ENCODE measurements around the gene APLF. TPM values are rescaled to one million over a fixed set of nuclear protein-coding genes. Genes with fewer than 3 reads are reported as not detected.

Gene APLF
- total and polyA plus RNA-seq, 2 experiments from 2014 or later, result 3.0 to 3.7 TPM

DNA sequence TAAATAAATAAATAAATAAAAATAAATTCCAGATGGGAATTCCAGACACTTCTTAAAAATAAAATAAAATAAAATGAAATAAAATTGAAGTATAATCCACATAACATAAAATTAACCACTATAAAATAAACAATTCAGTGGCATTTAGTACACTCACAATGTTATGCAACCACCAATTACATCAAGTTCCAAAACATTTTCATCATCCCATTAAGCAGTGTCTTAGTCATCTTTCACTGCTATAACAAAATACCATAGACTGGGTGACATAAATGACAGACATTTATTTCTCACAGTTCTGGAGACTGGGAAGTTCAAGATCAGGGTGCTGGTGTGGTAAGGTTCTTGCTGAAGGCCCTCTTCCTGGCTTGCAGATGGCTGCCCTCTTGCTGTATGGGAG is 153.4 kb downstream of the APLF start:
- ATAC-seq (no peak), DNase-seq (ENCODE audit: low spot score) (no peak)
- Histone ChIP-seq H3K4me1 (ENCODE audit: insufficient read depth) (no peaks in the 10 kb centered on the region), H3K9me2 (ENCODE audit: insufficient read depth) (no peaks in the 10 kb centered on the region), H3K79me2 (replicated peaks; ENCODE audit: insufficient read depth) (no peaks in the 10 kb centered on the region), H4K20me1 (replicated peaks; ENCODE audit: insufficient read depth) (no peaks in the 10 kb centered on the region), H3K27ac (ENCODE audit: low read depth) (no peak overlapping the region), H2AFZ (no peak overlapping the region), H3K36me3 (ENCODE audit: insufficient read depth) (no peaks in the 10 kb centered on the region), H3K4me3 (no peak overlapping the region), H3K27me3 (ENCODE audit: insufficient read depth) (no peaks in the 10 kb centered on the region), H3F3A (replicated peaks; ENCODE audit: low read depth) (no peaks in the 10 kb centered on the region), H3K4me2 (no peak overlapping the region)
- Mint-ChIP-seq H3K9me3 (peaks cover 15% of the 10 kb centered on the region; the same call in 2 of the 3 replicates), H3K27me3 (ENCODE audit: insufficient read depth, low read depth, poor library complexity) (peaks cover 1% of the 10 kb centered on the region), H3K36me3 (ENCODE audit: low read depth) (no peaks in the 10 kb centered on the region; the same call in 1 of the 3 replicates), H3K4me3 (no peak overlapping the region), H3K27ac (no peak overlapping the region), H3K4me1 (no peaks in the 10 kb centered on the region)
- TF ChIP-seq POLR2AphosphoS5 (IDR thresholded peaks at IDR 0.05; ENCODE audit: low read depth) (no peak), ETS1 (IDR thresholded peaks at IDR 0.05) (no peak), ZNF114 (CRISPR knock-in tag; IDR thresholded peaks at IDR 0.05) (no peak), CREB1 (CRISPR knock-in tag; IDR thresholded peaks at IDR 0.05; ENCODE audit: low read depth) (no peak)
- TF ChIP-seq, protein P1, sequence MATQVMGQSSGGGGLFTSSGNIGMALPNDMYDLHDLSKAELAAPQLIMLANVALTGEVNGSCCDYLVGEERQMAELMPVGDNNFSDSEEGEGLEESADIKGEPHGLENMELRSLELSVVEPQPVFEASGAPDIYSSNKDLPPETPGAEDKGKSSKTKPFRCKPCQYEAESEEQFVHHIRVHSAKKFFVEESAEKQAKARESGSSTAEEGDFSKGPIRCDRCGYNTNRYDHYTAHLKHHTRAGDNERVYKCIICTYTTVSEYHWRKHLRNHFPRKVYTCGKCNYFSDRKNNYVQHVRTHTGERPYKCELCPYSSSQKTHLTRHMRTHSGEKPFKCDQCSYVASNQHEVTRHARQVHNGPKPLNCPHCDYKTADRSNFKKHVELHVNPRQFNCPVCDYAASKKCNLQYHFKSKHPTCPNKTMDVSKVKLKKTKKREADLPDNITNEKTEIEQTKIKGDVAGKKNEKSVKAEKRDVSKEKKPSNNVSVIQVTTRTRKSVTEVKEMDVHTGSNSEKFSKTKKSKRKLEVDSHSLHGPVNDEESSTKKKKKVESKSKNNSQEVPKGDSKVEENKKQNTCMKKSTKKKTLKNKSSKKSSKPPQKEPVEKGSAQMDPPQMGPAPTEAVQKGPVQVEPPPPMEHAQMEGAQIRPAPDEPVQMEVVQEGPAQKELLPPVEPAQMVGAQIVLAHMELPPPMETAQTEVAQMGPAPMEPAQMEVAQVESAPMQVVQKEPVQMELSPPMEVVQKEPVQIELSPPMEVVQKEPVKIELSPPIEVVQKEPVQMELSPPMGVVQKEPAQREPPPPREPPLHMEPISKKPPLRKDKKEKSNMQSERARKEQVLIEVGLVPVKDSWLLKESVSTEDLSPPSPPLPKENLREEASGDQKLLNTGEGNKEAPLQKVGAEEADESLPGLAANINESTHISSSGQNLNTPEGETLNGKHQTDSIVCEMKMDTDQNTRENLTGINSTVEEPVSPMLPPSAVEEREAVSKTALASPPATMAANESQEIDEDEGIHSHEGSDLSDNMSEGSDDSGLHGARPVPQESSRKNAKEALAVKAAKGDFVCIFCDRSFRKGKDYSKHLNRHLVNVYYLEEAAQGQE (IDR thresholded peaks at IDR 0.05; ENCODE audit: unreplicated experiment), result no peak
- TF ChIP-seq, protein P2, sequence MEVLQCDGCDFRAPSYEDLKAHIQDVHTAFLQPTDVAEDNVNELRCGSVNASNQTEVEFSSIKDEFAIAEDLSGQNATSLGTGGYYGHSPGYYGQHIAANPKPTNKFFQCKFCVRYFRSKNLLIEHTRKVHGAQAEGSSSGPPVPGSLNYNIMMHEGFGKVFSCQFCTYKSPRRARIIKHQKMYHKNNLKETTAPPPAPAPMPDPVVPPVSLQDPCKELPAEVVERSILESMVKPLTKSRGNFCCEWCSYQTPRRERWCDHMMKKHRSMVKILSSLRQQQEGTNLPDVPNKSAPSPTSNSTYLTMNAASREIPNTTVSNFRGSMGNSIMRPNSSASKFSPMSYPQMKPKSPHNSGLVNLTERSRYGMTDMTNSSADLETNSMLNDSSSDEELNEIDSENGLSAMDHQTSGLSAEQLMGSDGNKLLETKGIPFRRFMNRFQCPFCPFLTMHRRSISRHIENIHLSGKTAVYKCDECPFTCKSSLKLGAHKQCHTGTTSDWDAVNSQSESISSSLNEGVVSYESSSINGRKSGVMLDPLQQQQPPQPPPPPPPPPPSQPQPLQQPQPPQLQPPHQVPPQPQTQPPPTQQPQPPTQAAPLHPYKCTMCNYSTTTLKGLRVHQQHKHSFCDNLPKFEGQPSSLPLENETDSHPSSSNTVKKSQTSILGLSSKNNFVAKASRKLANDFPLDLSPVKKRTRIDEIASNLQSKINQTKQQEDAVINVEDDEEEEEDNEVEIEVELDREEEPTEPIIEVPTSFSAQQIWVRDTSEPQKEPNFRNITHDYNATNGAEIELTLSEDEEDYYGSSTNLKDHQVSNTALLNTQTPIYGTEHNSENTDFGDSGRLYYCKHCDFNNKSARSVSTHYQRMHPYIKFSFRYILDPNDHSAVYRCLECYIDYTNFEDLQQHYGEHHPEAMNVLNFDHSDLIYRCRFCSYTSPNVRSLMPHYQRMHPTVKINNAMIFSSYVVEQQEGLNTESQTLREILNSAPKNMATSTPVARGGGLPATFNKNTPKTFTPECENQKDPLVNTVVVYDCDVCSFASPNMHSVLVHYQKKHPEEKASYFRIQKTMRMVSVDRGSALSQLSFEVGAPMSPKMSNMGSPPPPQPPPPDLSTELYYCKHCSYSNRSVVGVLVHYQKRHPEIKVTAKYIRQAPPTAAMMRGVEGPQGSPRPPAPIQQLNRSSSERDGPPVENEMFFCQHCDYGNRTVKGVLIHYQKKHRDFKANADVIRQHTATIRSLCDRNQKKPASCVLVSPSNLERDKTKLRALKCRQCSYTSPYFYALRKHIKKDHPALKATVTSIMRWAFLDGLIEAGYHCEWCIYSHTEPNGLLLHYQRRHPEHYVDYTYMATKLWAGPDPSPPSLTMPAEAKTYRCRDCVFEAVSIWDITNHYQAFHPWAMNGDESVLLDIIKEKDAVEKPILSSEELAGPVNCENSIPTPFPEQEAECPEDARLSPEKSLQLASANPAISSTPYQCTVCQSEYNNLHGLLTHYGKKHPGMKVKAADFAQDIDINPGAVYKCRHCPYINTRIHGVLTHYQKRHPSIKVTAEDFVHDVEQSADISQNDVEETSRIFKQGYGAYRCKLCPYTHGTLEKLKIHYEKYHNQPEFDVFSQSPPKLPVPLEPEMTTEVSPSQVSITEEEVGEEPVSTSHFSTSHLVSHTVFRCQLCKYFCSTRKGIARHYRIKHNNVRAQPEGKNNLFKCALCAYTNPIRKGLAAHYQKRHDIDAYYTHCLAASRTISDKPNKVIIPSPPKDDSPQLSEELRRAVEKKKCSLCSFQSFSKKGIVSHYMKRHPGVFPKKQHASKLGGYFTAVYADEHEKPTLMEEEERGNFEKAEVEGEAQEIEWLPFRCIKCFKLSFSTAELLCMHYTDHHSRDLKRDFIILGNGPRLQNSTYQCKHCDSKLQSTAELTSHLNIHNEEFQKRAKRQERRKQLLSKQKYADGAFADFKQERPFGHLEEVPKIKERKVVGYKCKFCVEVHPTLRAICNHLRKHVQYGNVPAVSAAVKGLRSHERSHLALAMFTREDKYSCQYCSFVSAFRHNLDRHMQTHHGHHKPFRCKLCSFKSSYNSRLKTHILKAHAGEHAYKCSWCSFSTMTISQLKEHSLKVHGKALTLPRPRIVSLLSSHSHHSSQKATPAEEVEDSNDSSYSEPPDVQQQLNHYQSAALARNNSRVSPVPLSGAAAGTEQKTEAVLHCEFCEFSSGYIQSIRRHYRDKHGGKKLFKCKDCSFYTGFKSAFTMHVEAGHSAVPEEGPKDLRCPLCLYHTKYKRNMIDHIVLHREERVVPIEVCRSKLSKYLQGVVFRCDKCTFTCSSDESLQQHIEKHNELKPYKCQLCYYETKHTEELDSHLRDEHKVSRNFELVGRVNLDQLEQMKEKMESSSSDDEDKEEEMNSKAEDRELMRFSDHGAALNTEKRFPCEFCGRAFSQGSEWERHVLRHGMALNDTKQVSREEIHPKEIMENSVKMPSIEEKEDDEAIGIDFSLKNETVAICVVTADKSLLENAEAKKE (CRISPR knock-in tag; IDR thresholded peaks at IDR 0.05), result no peak
